Stimulated activated CD8-positive, alpha-beta memory T cell treated with anti-CD3 and anti-CD28 coated beads, Interleukin-2, amount 100 ng/mL, for 48 hours (primary cell): Measurements from ENCODE around the gene TIAL1.
"Not testable (repeated sequence)": the region's sequence is repeated elsewhere in the genome, so short reads cannot be mapped to it uniquely, and the experiment has no call there.

Experiments used
- DNase-seq, 2 donors: peaks; one replicate each; pipeline ENCODE4 v3.0.0-alpha.2; 2020; ENCODE audit warnings: low read depth in 2 of 2

TIAL1 gene

DNA sequence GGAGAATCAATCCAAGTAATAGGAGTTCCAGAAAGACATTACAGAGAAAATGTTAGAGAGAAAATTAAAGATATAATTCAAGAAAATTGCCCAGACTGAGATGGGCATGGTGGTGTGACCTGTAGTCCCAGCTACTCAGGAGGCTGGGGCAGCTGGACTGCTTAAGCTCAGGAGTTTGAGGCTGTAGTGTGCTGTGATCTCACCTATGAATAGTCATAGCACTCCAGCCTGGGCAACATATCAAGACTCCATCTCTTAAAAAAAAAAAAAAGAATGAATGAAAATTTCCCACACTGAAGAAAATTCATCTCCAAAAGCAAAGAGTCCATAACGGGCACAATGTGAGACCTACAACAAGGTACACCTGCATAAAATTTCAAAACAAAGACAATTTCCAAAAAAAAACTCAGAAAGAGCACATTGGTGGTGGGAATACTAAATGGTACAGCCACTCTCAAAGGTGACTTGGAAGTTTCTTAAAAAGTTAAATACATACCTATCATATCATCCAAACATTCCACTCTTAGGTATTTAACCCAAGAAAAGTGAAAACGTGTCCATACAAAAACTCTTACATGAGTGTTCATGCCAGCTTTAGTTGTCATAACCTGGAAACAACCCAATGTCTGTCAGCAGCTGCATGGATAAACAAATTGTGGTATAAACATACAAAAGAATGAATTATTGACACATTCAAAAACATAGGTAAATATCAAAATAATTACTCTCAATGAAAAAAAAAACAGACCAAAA, 47.3 kb downstream of the TIAL1 start:
- DNase-seq: no peak

DNA sequence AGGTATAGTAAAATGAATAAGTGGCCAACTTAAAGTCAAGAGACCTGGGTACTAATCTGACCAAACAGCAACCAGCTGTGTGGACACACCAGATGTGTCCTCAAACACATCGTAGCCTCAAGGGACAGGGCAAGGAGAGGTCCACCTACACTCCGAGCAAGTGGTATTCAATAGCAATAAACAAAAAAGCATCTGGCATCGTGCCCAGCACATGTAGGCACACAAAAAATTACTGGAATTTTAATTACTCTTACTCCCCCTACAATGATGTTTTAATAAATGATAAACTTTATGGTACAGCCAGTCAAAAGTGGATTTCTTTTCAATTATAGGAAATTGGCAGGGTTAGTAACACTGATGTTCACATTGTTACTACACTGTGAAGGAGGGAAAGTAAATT, 50.8 kb downstream of the TIAL1 start:
- no peak for DNase-seq

DNA sequence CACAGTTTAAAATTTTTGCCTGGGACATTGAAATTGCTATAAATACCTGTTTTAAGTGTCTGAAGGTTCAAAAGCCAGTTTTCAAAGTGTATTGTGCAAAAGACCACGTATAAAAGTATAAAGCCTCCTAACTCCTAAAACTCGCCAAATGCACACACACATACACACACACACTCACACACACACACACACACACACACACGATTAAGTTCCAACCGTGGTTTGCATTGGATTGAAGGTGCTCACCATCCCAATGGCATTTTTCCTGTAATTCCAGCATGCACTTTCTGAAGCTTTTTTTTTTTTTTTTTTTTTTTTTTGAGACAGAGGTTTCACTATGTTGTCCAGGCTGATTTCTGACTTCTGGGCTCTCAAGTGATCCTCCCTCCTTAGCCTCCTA, 51.5 kb downstream of the TIAL1 start:
- DNase-seq: no peak

DNA sequence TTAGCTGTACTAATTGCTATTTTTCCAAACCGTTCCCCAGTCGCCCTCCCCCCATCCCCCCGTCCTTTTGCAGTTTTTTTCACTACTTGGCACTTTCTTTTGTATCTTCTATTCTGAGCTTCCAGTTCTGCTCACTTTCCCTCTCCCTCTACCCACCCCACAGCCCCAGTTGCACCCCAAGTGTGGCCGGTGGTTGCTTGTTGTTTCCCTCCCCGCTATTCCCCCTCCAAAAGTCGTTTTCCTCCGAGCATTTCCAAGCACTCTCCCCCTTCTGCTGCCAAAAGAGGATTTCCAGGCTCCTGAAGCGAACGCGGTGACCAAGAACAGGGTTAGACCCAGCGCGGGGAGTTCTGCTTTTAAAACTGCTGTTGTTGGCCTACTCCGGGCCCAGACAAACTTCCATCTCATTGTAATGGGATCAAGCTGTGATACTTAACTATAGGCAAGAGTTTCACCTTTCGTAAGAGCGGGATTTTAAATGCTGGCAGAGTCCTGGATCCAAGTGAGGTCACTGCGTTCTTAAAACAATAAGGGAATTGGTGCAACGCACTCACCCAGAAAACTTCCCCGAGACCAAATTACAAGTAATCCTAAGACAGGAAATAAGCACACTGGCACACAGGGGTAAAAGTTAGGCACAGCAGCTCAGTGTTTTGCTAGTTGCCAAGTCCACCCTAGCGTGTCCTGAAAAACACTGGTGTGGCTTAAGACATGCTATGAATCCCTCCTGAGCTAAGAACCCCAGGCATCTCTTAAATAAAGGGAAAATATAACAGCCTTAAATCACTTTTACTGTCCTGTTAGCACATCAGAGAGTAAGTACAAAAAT, 52.7 kb downstream of the TIAL1 start:
- no peak for DNase-seq

DNA sequence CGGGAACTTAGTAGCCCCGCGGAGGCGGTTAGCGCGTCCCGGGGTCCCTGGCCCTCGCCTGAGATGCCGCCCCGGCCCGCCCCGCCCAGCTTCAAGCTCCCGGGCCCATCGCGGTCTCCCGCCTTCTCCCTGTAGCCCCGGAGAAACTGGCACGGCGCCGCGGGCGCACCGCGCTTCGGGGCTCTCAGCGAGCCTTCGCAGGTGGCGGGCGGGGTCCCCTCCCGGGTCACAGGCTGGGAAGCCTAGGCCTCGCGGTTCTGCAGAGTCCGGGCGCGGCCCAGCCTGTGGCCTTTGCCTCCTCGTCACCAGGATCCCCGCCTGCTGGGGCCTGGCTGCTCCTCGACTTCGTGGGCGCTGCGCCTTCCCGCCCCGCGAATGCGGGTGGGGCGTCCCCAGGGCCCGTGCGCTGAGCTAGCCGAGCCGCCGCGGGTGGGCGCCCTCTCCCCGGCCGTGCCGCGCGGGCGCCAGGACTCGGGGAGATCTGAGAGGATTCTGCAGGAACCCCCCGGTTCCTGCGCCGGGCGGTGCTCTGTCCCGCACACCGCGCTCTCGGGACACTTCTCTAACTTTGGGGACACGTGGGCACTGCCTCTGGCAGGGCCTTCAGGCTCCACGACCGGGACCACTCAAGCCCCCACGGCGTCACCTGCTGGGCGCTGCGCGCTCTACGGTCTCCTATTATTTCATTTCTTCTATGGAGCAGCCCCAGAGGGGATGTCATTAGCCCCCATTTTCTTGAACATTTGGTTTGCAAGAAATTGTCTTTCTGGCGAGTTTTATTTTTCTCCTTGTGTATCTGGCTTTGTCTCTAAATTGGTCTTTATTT, 53.6 kb downstream of the TIAL1 start:
- peak; percentile 41 to 45 for DNase-seq

DNA sequence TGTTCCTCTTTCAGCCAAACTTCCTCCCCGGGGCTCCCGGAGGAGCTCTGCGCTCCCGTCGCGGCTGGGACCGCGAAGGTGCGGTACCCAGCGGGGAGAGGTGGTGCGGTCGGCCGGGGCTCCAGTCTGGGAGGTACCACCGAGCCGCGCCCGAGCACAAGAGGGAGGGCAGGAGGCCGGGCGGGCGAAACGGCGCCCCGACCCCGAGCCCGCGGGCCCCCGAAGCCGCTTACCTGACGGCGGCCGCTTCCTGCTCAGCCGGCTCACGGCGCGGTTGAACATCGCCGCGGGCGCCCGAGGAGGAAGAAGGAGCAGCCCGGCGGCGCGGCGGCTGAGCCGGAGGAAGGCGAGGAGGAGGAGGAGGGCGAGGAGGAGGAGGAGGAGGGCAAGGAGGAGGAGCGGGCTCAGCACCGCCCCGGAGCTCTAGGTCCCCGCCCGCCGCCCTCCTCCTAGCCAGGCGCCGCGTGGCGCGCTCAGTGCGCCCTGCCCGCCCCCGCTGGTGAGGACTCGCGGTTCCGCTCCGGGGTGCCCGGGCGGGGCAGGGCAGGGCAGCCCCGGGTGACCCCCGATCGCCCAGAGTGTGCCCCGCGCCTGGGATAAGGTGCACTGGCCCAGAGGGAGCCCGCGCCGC, 54.3 kb downstream of the TIAL1 start, which contains the start of gene RGS10:
Gene RGS10, minus strand, starts transcription at position 363 of the 631 bp plus-strand sequence. Its CDS starts 81 bp downstream, at position 282.
- peak; percentile 78 to 81 for DNase-seq

DNA sequence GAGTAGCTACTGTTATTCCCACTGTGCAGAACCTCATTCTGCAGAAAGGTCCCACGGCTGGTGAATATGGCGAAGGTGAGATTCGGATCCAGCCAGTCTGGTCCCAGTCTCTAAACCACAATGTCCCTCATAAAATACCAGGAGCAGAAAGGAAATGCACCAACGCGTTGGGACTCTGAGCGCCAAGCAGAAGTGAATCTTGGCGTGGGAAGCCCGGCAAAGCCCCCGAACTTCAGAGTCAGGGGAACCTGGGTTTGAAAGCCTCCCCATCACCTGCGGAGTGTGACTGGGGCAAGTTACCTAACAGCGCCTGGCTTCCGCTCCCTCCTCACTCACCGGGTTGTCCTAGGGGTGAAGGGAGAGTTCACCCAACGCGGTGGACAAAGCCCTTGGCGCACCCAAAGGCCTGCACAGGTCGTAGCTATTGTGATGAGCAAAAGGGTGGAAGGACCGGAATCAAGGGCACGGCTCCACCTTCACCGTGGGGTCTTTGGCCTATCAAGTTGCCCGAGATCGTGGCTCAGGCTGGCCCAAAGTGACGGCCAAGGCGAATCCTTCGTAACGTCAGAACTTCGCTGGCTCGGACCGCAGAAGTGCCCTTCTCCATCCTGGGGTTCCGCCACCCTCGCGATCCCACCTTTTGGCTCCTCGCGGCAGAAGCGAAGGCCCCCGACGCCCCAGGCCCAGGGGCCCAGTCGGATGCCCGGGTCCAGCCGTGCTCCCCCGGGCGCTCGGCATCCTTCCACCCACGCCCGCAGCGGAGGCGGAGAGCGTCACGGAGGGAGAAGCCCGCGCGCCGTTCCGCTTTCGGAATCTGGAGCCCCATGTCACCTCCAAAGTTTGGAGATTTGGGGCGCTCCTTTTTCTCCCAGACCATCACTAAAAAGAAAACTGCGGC, 55.1 kb downstream of the TIAL1 start:
- peak; percentile 57 to 65 for DNase-seq

DNA sequence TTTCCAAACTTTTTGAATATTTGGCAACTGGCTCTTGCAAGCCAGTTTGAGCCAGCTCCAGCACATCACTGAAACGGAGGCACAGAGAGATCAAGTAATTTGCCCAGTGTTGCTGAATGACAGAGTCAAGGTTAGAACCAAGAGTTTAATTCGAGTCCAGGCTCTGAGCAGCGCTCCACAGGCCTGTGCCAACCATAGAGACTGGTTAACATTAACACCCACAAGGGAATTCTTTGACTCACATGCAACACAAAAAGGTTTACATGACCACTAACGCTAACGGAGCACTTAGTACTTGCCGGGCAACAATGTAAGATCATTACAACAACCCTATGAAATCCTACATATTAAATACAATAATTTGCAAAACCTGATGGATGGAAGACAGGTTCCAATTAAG, 55.7 kb downstream of the TIAL1 start:
- DNase-seq: no peak

DNA sequence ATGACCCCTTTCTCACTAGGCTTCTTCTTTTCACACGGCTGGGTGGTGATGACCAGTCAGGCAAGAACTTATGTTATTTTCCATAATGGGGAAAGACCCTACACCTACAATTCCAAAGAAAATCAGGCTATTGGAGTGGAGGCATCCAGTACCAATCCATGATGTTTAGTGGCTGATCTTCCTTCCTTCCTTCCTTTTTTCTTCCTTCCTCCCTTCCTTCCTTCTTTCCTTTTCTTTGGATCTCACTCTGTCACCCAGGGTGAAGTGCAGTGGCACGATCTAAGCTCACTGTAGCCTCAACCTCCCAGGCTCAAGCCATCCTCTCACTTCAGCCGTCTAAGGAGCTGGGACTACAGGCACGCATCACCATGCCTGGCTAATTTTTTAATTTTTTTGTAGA, 56.7 kb downstream of the TIAL1 start:
- no peak for DNase-seq

DNA sequence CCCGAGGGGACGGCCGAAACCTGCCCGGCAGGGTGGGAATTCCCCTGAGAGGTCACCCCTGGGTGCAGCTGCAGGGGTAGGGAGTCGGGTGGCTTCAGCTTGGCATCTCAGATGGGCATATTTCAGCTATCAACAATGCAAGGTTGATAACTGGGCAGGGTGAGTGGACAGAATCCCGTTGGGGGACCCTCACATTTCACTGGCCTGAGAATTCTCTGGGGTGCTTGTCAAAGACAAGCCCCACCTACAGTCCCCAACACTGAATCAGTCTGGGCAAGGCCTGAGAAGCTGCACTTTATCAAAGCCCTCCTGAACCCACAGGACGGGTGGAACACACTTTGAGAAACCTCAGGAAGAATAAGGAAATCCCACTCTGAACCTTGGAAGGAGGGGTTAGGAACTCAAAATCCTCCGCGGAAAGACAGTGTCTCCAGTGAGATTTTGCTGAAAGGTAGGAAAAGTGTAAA, 57.4 kb downstream of the TIAL1 start:
- DNase-seq: no peak

DNA sequence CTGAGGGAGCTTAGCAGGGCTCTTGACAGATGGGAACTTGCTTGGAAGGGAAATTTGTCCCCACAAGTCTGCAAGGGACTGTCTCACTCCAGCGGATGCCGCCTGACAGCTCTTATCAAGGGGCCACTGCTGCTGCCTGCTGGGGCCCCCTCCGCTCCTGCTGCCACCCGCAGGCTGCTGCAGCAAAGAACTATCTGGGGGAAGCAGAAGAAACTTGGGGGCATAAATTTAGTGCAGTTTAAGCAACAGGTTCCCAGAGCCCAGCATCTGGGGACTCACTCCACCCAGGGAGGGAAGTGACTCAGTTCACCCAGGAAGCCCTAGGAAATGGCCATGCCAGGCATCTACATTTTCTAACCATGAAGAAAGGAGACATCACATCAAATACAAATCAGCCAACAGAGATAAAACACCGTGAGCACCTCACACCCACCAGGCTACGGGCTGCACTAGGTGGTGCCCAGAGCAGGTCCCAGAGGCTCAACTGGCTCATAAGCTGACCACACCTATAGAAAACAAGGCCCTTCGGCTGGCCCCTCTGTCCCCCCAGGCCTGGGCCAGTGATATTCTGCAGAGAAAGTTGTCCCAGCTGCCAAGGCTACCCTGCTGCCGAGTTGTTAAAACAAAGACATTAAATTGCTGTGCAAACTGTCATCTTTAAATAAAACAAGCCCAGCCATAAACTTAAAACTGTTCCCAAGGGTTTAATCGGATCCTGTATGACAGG, 58.0 kb downstream of the TIAL1 start:
- DNase-seq: peak in 1 of 2 donors; percentile 33

DNA sequence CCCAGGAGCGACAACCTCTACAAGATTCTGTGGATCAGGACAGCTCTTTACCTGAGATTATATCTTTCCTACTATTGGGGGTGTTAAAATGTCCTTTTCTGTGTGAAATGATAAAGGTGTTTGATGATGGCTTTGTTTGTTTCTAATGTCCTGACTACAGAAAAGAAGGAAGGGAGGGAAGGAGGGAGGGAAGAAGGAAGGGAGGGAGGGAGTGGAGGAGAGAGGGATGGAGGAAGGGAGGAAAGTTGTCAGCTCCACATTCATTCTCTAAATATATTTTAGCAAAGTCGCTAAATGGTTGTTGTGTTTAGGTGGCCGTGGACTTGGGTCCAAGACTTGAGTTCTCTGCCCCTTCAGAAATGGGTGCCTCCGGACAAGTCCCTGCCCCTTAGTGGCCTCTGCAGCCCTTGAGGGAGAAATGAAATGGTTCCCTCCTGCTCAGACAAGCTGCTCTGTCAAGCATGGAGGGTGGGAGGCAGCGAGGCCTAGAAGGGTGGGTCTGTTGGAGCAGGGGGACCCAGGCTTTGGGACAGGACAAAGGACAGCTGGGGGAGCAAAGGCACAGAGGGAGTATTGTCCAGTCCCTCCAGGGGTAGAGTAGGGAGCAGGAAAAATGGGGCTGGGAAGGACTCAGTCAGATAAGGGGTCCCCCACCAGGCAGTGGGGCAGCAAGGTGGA, 58.7 kb downstream of the TIAL1 start:
- DNase-seq: no peak

DNA sequence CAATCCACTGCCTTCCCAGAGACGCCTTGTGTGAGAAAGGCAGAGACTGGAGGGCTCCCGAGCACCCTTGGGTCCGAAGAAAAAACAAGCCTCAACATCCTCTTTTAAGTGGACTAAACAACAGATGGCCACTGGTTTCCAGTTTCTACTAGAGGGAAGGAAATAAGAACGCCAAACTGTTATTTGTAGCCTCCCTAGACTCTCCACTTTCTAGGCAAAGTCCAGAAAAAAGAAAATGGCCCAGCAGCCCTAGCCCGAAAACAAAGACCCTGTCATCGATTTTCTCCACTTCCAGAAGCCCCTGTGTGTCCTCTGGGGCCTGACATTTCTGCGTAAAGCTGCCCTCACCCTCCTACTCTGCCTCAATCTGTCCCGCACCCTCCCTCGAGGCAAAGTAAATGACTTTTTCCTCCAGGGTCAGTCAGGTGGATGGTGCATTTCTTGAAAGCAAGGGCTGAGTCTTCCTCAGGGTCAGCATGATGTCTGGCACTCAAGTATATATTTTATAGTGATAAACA, 60.2 kb downstream of the TIAL1 start:
- no peak for DNase-seq

DNA sequence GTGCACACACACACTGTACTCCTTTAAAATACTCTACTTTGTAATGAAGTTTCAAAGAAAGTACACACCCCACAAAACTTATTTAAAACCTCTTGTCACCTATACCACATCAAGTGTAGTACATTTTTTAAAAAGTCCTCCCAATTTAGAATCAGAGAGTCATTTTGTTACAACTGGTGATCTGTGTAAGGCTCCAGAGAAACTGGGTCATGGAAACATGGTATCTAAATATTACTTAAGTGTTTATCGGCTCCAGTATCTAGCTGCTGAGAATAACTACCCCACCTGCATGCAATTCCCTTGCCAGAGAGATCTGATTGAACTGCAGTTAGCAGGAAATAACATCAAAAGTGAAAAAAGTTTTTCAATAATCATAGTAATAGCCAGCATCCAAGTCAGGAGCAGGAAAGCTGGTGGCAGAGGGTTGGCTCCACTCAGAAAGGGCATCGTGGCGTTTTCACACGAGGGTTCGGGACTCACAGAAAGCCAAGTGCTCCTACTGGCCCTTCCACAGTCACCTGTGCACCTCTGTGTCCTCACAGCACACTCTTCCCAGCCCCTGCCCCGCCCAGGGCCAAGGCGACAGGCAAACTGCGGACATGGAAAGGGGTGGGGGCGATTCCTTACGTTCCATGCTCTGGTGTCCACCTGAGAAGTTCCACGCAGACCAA, 60.8 kb downstream of the TIAL1 start:
- no peak for DNase-seq

DNA sequence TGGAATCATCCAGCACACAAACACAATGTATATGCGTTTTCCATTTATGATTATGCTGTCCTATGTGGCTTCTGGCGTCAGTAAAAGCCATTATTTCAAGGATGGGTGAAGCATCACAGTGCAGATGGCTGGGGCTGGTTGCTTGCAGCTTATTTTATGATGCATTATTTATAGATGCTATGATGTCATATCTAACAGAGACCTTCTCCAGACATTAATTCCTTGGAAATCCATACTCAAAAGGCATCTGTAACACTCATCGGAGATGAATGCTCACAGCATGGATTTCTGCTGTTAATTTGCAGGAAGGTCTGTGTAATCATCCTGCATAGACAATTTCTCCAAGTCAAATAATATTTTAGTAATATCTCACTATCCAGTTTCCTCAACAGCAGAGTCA, 61.5 kb downstream of the TIAL1 start:
- no peak for DNase-seq

DNA sequence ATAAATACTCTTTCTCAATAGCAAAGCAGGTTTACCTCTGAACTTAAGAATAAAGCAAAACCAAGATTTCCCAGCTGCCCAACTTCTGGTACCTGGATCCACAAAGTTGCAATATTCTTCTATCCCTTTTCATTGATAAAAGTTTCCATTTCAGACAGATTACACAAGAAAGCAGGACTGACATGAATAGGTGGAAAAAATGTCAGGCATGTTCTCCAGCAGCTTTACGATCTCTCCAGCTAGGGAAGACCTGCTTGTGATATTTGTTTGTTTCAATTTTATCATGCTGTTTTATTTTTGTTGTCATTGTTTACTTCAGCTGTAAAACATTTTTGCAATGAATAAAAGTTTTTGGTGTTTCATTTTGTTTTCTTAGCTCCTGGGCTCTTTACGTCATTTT, 63.3 kb downstream of the TIAL1 start:
- DNase-seq: no peak

DNA sequence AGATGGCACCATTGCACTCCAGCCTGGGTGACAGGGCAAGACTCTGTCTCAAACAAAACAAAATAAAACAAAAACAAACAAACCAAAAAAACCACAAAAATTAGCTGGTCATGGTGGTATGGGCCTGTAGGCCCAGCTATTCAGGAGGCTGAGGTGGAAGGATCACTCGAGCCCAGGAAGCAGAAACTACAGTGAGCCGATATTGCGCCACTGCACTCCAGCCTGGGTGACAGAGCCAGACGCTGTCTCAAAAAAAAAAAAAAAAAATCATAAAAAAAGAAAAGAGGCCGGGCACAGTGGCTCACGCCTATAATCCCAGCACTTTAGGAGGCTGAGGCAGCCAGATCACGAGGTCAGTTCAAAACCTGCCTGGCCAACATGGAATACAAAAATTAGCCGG, 64.0 kb downstream of the TIAL1 start:
- DNase-seq: not testable (repeated sequence)

DNA sequence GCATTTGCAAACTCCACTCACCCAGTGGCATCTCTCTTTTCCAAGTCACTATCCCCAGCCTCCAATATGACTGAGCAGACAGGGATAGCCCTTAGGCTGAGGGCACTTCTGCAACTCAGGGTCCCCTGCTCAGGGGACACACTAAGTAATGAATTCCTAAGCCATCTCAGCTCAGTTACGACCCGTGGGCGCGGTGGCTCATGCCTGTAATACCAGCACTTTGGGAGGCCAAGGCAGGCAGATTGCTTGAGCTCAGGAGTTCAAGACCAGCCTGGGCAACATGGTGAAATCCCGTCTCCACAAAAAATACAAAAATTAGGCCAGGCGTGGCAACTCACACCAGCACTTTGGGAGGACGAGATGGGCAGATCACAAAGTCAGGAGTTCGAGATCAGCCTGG, 64.5 kb downstream of the TIAL1 start:
- DNase-seq: not testable (repeated sequence)
